HG02610 (cell line): ENCODE measurements around the gene HERC5.
A peak's percentile ranks its signal among the peaks of the same experiment; 100 is the strongest.
"Not testable (repeated sequence)": the region's sequence is repeated elsewhere in the genome, so short reads cannot be mapped to it uniquely, and the experiment has no call there.

ENCODE experiments used
- ATAC-seq: cut with Tn5 transposase; IDR thresholded peaks from one replicate; pipeline ENCODE4 v1.9.1; 2021; ENCODE audit warnings: mild to moderate bottlenecking, moderate library complexity; ENCODE audit not compliant: unreplicated experiment

HERC5 gene

DNA sequence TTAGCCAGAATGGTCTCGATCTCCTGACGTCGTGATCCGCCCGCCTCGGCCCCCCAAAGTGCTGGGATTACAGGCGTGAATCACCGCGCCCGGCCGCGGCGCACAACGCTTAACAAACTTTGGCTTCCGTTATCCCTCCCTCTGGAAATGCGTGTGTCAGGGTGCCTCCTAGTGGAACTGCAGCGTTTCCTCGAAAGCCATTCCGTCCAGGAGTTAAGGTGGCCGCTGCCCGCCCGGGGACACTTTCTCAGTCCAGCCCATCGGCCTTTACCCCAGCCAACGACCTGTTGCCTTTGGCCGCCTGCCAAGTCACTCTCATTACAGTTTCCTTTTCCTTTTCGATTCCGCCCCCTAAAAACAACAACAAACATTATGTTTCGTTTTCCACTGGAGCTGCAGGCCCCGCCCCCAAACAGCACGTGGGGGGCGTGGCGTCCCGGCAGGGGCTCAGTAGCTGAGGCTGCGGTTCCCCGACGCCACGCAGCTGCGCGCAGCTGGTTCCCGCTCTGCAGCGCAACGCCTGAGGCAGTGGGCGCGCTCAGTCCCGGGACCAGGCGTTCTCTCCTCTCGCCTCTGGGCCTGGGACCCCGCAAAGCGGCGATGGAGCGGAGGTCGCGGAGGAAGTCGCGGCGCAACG is at the start of gene HERC5:
TSS of gene HERC5 (plus strand) at position 450 of the 637 bp plus-strand sequence. CDS start at position 601, 151 bp downstream.
- ATAC-seq = peak; percentile 93

- no peak for ATAC-seq
Measured at GRCh38 chr4:88409206-88409605, 47.7 kb upstream of the HERC5 start.

DNA sequence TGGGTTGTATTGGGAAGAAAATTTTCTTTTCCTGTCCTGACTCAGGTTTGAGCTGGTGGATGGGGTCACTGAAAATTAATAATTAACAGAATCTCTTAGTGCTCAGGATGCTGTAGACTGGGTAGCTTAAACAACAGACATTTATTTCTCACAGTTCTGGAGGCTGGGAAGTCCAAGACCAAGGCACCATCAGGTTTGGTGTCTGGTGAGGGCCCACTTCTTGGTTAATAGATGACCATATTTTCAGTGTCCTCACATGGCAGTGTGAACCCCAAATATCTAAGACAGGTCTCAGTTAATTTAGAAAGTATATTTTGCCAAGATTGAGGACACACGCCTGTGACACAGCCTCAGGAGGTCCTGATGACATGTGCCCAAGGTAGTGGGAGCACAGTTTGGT is 47.1 kb upstream of the HERC5 start:
- no peak for ATAC-seq

DNA sequence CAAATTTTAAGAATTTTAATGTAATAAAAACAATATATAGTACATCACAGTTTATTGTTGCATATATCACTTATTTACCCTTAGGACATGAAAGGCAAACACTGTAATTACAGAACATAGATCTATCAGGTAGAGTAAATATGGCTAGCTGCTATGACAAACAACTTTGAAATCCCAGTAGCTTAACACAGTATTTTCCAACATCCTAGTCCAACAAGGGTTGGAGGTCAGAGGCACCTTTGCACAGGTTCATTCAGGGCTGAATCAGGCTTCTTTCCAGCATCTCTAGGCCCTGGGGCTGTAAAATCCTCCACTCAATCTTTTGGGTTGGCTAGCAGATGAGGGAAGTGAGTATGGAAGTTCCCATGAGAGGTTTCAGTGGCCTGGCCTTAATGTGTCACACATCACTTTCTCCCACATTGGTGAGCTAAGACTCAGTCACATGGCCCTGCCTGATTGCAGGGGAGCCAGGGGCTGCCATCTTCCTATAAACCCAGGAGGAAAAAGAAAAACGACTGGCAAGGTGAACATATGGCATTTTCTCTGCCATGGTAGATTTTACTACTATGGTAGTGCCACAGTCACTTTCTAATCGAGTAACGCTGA is 45.3 kb upstream of the HERC5 start:
- peak; percentile 88 for ATAC-seq

DNA sequence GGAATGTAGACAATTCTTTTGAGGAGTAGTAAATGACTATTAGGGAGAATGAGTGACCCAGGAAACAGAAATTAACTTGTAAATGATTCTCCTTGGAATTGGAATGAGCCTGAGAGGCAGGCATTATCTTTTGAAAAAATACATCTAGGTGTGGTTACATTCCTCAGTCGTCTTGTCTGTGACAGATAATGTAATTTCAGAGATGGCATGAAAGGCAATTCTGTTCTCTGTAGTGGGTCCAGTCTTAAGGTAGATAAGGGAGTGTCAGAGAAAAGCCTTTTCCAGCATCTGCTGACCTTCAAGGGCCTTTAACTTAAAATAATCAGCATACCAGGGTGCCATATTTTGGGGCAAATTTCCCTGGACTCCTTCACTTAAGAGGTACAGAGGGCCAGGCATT is 43.1 kb upstream of the HERC5 start:
- ATAC-seq = no peak

DNA sequence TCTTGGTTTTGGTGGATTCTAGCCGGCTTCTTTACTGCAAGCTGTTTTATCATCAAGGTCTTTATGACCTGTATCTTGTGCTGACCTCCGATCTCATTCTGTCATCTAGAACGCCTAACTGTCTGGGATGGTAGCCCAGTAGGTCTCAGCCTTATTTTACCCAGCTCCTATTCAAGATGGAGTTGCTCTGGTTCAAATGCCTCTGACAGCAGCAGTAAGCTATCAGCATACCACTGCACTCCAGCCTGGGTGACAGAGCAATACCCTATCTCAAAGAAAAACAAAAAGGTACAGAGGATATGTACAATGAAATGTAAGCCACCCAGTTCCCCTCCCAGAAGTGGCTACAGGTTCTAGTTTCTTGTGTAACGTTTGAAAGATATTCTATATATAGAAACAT is 42.2 kb upstream of the HERC5 start:
- no peak for ATAC-seq

DNA sequence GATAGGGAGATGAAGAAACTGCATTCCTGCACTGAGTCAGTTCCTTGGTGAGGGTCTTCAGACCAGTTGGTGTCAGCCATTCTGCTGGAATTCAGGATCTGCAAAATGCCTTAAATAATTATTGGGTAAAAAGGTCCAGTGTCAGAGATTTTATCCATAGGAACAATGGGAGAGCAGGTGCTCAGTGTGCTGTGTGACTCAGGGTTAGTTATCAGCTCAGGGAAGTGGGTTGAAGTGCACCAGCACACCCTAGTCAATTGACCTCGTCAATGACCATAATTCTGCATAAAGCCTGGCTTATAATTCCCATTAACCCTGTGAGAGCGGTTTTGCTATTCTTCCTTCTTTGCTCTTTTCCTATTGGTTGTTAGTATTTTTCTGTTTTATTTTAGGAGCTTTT is 40.9 kb upstream of the HERC5 start:
- no peak for ATAC-seq

GRCh38 chr4:88418411-88418810 is 38.5 kb upstream of the HERC5 start:
- no peak for ATAC-seq

GRCh38 chr4:88419874-88420273 is 37.0 kb upstream of the HERC5 start:
- peak; percentile 64 for ATAC-seq

GRCh38 chr4:88420844-88421243 is 36.1 kb upstream of the HERC5 start:
- no peak for ATAC-seq

- ATAC-seq = no peak
Measured at GRCh38 chr4:88422403-88422802, 34.5 kb upstream of the HERC5 start.

GRCh38 chr4:88429401-88429800 is 27.5 kb upstream of the HERC5 start:
- ATAC-seq = no peak

DNA sequence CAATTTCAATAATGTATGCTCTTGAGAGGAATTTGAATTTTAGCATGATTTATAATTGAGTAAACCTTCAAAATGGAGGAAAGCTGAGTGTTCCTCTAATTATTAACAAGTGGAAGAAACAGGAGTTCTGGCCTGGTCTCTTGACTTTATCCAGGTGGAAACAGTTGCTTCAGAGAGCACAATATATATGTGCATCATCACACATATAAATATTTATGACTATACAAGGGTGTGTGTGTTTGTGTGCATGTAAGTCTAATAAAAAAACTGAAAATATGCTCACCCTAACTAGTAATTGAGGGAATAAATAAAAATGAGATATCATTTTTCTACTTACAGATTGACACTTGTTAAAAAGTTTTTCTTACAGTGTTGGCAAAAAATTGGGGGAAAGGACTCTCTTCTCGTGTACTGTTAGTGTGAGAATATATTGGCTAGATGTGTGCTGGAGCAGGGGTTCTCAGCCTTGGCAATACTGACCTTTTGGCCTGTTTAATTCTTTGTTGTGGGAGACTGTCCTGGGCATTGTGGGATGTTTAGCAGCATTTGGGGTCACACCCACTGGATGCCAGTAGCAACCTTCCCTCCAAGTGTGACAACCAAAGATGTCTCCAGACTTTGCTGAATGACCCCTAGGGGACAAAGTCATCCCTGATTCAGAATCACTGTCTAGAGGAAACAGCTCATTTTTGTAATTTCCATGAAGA is 20.8 kb upstream of the HERC5 start:
- ATAC-seq = no peak

GRCh38 chr4:88437873-88438272 is 19.0 kb upstream of the HERC5 start:
- not testable (repeated sequence) for ATAC-seq

DNA sequence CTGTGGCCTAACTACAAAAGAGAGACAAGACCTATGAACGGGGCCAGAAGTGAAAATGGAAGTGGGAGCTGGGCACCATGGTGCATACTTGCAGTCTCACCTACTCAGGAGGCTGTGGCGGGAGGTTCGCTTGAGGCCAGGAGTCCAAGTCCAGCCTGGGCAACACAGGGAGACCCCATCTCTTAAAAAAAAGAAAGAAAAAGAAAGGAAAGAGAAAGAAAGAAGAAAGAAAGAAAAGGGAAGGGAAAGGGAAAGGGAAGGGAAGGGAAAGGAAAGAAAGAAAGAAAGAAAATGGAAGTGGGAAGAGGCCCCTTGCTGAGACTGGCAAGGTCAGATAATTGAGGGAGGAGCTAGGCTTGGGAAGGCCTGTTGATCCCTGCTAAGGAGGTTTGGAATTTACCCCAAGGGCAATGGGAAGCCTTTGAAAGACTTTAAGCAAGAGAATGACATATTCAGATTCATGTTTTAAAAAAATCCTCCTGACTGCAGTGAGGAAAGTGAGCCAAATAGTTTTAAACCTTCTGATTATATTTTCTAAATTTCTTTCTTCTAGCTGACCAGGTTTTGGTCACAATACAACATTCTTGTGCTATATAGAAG is 17.7 kb upstream of the HERC5 start:
- ATAC-seq = no peak

DNA sequence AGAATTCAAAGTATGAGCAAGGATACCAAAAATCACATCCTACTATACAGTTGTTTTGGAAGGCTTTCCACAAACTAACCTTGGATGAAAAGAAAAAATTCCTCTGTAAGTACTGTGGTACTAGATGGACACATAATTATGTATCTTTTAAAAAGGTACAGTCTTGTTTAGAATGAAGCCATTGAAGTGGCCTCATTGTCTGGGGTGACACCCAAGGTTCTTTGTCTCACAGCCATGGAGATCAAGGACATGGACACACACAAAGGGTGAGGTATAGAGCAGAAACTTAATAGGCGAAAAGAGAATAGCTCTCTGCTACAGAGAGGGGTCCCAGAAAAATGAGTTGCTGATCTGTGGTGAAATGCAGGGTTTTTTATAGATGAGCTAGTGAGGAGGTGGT is 16.8 kb upstream of the HERC5 start:
- no peak for ATAC-seq

DNA sequence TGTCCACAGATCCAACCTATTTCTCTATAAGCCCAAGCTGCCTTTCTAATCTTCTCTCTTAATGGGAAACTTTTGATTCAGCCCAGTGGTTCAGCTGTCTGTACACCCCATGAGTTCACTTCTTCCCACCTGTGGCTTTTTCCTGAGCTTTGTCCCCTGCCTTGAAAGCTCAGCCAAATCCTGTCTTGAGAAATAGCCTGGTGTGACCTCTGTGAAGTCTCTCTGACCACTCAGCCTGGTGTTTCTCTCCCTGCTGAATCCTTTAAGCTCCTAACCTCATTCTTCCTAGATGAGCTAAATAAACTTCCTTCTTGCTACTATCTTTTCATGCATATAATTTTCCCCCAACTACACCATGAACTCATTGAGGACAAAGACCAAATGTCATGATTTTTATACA is 15.2 kb upstream of the HERC5 start:
- ATAC-seq = no peak

GRCh38 chr4:88442689-88443191 is 14.2 kb upstream of the HERC5 start:
- ATAC-seq = no peak

- ATAC-seq = no peak
Measured at GRCh38 chr4:88443486-88443885, 13.4 kb upstream of the HERC5 start.

- ATAC-seq = no peak
Measured at GRCh38 chr4:88445252-88445651, 11.7 kb upstream of the HERC5 start.

GRCh38 chr4:88446124-88446523 is 10.8 kb upstream of the HERC5 start:
- ATAC-seq = no peak
